PC-9 (cell line): ENCODE results near the gene ADAMTS8. TPM values are rescaled to one million over a fixed set of nuclear protein-coding genes. Genes with fewer than 3 reads are reported as not detected.

Source experiments
- BruUV-seq: library from RNA; stranded (reverse); fragments of 400-500 nt; replicated peaks from 2 replicates; lab custom pipeline; 2021; lab: Mats Ljungman, UMichigan
- CTCF ChIA-PET: fragments of 300-600 bp; sonication (Branson Sonifier 250); formaldehyde crosslinking; loops from one replicate; lab custom pipeline; 2022; ENCODE audit warnings: antibody characterized with exemption; lab: Charles Lee
- POLR2A ChIA-PET: fragments of 300-600 bp; sonication (Branson Sonifier 250); formaldehyde crosslinking; loops from one replicate; lab custom pipeline; 2022; ENCODE audit warnings: antibody characterized with exemption; ENCODE audit not compliant: unreplicated experiment; lab: Charles Lee
- DNase-seq, 2 experiments: peaks; one replicate each; pipeline versions ENCODE4 v3.0.0 to v3.0.0-alpha.2; 2015 to 2022; ENCODE audit warnings: mixed read lengths in 1 of 2
- H2AFZ ChIP-seq: fragments of 200-600 bp; sonication (generic); 2 replicates; pipeline ENCODE4 v1.8.1; 2017; ENCODE audit warnings: antibody characterized with exemption
- H3F3A ChIP-seq: fragments of 200-600 bp; sonication (generic); 2 replicates; pipeline ENCODE4 v1.8.1; 2017; ENCODE audit warnings: antibody characterized with exemption, mild to moderate bottlenecking, low read depth; ENCODE audit not compliant: insufficient read depth
- H3K27ac ChIP-seq: fragments of 200-600 bp; sonication (generic); 2 replicates; pipeline ENCODE4 v1.6.1; 2016; ENCODE audit warnings: mixed run types
- H3K27me3 ChIP-seq: fragments of 200-600 bp; sonication (generic); 2 replicates; pipeline ENCODE4 v1.6.1; 2016; ENCODE audit warnings: low read depth, mixed run types; ENCODE audit not compliant: insufficient read depth
- H3K36me3 ChIP-seq: fragments of 200-600 bp; sonication (generic); 2 replicates; pipeline ENCODE4 v1.6.1; 2016; ENCODE audit warnings: low read depth, mixed run types
- H3K4me1 ChIP-seq: fragments of 200-600 bp; sonication (generic); replicated peaks from 2 replicates; pipeline ENCODE4 v1.6.1; 2016; ENCODE audit warnings: mixed run types; ENCODE audit not compliant: insufficient read depth
- H3K4me2 ChIP-seq: fragments of 200-600 bp; sonication (generic); 2 replicates; pipeline ENCODE4 v1.6.1; 2017; ENCODE audit warnings: mixed run types
- H3K4me3 ChIP-seq: fragments of 200-600 bp; sonication (generic); 2 replicates; pipeline ENCODE4 v1.6.1; 2016; ENCODE audit warnings: mixed run types
- H3K79me2 ChIP-seq: fragments of 200-600 bp; sonication (generic); 2 replicates; pipeline ENCODE4 v1.6.1; 2017; ENCODE audit warnings: low read depth, mixed run types
- H3K9me2 ChIP-seq: fragments of 200-600 bp; sonication (generic); 2 replicates; pipeline ENCODE4 v1.8.1; 2017; ENCODE audit warnings: mild to moderate bottlenecking; ENCODE audit not compliant: insufficient read depth
- H3K9me3 ChIP-seq: fragments of 200-600 bp; sonication (generic); 2 replicates; pipeline ENCODE4 v1.8.1; 2016; ENCODE audit warnings: low read depth; ENCODE audit not compliant: insufficient read depth
- H4K20me1 ChIP-seq: fragments of 200-600 bp; sonication (generic); 2 replicates; pipeline ENCODE4 v1.8.1; 2017; ENCODE audit not compliant: insufficient read depth
- CTCF ChIP-seq: fragments of 200-600 bp; sonication (generic); conservative IDR thresholded peaks from 2 replicates; pipeline ENCODE4 v1.6.1; 2017; ENCODE audit warnings: mixed run types, antibody characterized with exemption, mild to moderate bottlenecking, moderate library complexity
- EZH2 ChIP-seq: fragments of 200-600 bp; sonication (generic); IDR thresholded peaks from 2 replicates; pipeline ENCODE4 v1.8.0; 2017; ENCODE audit warnings: antibody characterized with exemption, low read depth
- intact Hi-C: fragments of 100-400 bp; cut with micrococcal nuclease; formaldehyde crosslinking; loops from one replicate; pipeline ENCODE4 v1.10.0; 2022; ENCODE audit not compliant: unreplicated experiment
- total RNA-seq: library from RNA; stranded (reverse); gene quantifications from 2 replicates; pipeline ENCODE4 v1.2.3, GENCODE V29; 2021

The ADAMTS8 gene
- total RNA-seq, 1 experiment from 2014 or later, result not detected

GRCh38 chr11:130469181-130469580 lies 40.8 kb upstream of the ADAMTS8 start:
- ChIA-PET POLR2A (no interaction called here), CTCF (no interaction called here)
- intact Hi-C loops, result no loop called here
- no peak for DNase-seq
- Histone ChIP-seq H3K4me1 (peaks cover 12% of the 10 kb centered on the region), H3K36me3 (no peaks in the 10 kb centered on the region), H3K9me2 (no peaks in the 10 kb centered on the region), H3K4me3 (no peak overlapping the region), H3K4me2 (no peak overlapping the region), H3F3A (0 out of 2 replicates have a peak, but pooled peaks cover 8% of the 10 kb centered on the region), H3K79me2 (no peaks in the 10 kb centered on the region), H3K27ac (no peak overlapping the region), H3K9me3 (no peaks in the 10 kb centered on the region), H3K27me3 (no peaks in the 10 kb centered on the region), H2AFZ (no peak overlapping the region), H4K20me1 (no peaks in the 10 kb centered on the region)
- no TSS peak for BruUV-seq
- TF ChIP-seq EZH2 (no peak), CTCF (no peak)

- BruUV-seq, result no TSS peak
- POLR2A ChIA-PET, result no interaction called here
- CTCF ChIA-PET, result no interaction called here
Observed at GRCh38 chr11:130467116-130467900, 38.9 kb upstream of the ADAMTS8 start.

GRCh38 chr11:130465263-130465662 lies 36.9 kb upstream of the ADAMTS8 start:
- TF ChIP-seq EZH2 (no peak), CTCF (no peak)
- Histone ChIP-seq H3K27ac (peak overlapping the region; percentile 54), H3K4me1 (peaks cover 12% of the 10 kb centered on the region), H2AFZ (no peak overlapping the region), H3K9me3 (no peaks in the 10 kb centered on the region), H3F3A (0 out of 2 replicates have a peak, but pooled peaks cover 8% of the 10 kb centered on the region), H3K27me3 (no peaks in the 10 kb centered on the region), H3K79me2 (no peaks in the 10 kb centered on the region), H4K20me1 (no peaks in the 10 kb centered on the region), H3K9me2 (no peaks in the 10 kb centered on the region), H3K36me3 (no peaks in the 10 kb centered on the region), H3K4me3 (no peak overlapping the region), H3K4me2 (no peak overlapping the region; the same call in 1 of the 2 replicates)
- CTCF ChIA-PET, result no interaction called here
- no TSS peak for BruUV-seq
- POLR2A ChIA-PET, result no interaction called here
- peak in 1 of 2 experiments; percentile 45 for DNase-seq
- intact Hi-C loops, result no loop called here

More at GRCh38 chr11:130467116-130467900, 38.9 kb upstream of the ADAMTS8 start:
- intact Hi-C loops, result no loop called here
- H3K4me2 ChIP-seq, result no peak overlapping the region
- H3K9me3 ChIP-seq, result no peaks in the 10 kb centered on the region
- TF ChIP-seq EZH2, result no peak
- no peak for TF ChIP-seq CTCF
- no peak for DNase-seq
- peaks cover 12% of the 10 kb centered on the region for H3K4me1 ChIP-seq
- no peak overlapping the region for H3K4me3 ChIP-seq
- H3F3A ChIP-seq, result 0 out of 2 replicates have a peak, but pooled peaks cover 8% of the 10 kb centered on the region
- H4K20me1 ChIP-seq, result no peaks in the 10 kb centered on the region
- no peak overlapping the region for H3K27ac ChIP-seq
- H3K27me3 ChIP-seq, result no peaks in the 10 kb centered on the region
- H3K9me2 ChIP-seq, result no peaks in the 10 kb centered on the region
- no peak overlapping the region for H2AFZ ChIP-seq
- no peaks in the 10 kb centered on the region for H3K36me3 ChIP-seq
- H3K79me2 ChIP-seq, result no peaks in the 10 kb centered on the region
